MCF 10A (cell line): ENCODE measurements around the gene TAOK3. TPM values are rescaled to one million over a fixed set of nuclear protein-coding genes. Genes with fewer than 3 reads are reported as not detected.

ENCODE experiments used
- BruUV-seq: library from RNA; stranded (reverse); fragments of 400-500 nt; replicated peaks from 2 replicates; lab custom pipeline; 2021; lab: Mats Ljungman, UMichigan
- CTCF ChIA-PET: fragments of 300-600 bp; sonication (Branson Sonifier 250); formaldehyde crosslinking; extraction: SDS; loops from one replicate; lab custom pipeline; 2021; ENCODE audit warnings: antibody characterized with exemption, inconsistent platforms; lab: Yijun Ruan, JAX
- POLR2A ChIA-PET: fragments of 300-600, 350-650 bp; sonication (Branson Sonifier 250); formaldehyde crosslinking; extraction: SDS; loops from one replicate; lab custom pipeline; 2020; ENCODE audit warnings: antibody characterized with exemption, inconsistent platforms; lab: Yijun Ruan, JAX
- DNase-seq: peaks from one replicate; pipeline ENCODE4 v3.0.0-alpha.2; 2018; ENCODE audit not compliant: unreplicated experiment
- H3K27ac Mint-ChIP-seq: one replicate; pipeline ENCODE4 v1.8.0; 2022; ENCODE audit warnings: mild to moderate bottlenecking, low read depth, mixed read lengths; ENCODE audit not compliant: unreplicated experiment
- H3K27me3 Mint-ChIP-seq: one replicate; pipeline ENCODE4 v1.8.0; 2022; ENCODE audit warnings: mixed read lengths; ENCODE audit not compliant: insufficient read depth, unreplicated experiment
- H3K36me3 Mint-ChIP-seq: one replicate; pipeline ENCODE4 v1.8.0; 2022; ENCODE audit warnings: mild to moderate bottlenecking, moderate library complexity, mixed read lengths; ENCODE audit not compliant: insufficient read depth, unreplicated experiment
- H3K4me1 Mint-ChIP-seq: one replicate; pipeline ENCODE4 v1.8.0; 2022; ENCODE audit warnings: mixed read lengths; ENCODE audit not compliant: insufficient read depth, unreplicated experiment
- H3K4me3 Mint-ChIP-seq: one replicate; pipeline ENCODE4 v1.8.0; 2022; ENCODE audit warnings: mild to moderate bottlenecking, moderate library complexity, mixed read lengths; ENCODE audit not compliant: unreplicated experiment
- H3K9me3 Mint-ChIP-seq: one replicate; pipeline ENCODE4 v1.8.0; 2022; ENCODE audit warnings: mixed read lengths; ENCODE audit not compliant: unreplicated experiment
- CTCF ChIP-seq: fragments of 200-600 bp; IDR thresholded peaks from one replicate; pipeline ENCODE4 v1.8.0; 2022; ENCODE audit warnings: antibody characterized with exemption, mild to moderate bottlenecking; ENCODE audit not compliant: unreplicated experiment
- intact Hi-C: fragments of 100-400 bp; cut with micrococcal nuclease; formaldehyde crosslinking; loops from 2 replicates; pipeline ENCODE4 v1.14.1; 2022
- total RNA-seq: library from RNA; stranded (reverse); gene quantifications from 2 replicates; pipeline ENCODE4 v1.2.3, GENCODE V29; 2022

TAOK3 gene
- total RNA-seq, 1 experiment from 2014 or later, result 28.6 TPM

- Mint-ChIP-seq H3K4me1 (peaks cover 22% of the 10 kb centered on the region), H3K4me3 (peak overlapping the region; percentile 63), H3K36me3 (no peaks in the 10 kb centered on the region), H3K9me3 (no peaks in the 10 kb centered on the region), H3K27ac (peak overlapping the region; percentile 80), H3K27me3 (no peaks in the 10 kb centered on the region)
- BruUV-seq, result no TSS peak
- ChIA-PET POLR2A (interaction anchor here (0.5 to 3.6 kb wide), 9 partner anchors 13 to 69 kb away, joined by 3 to 24 read pairs (median 7); partner anchors contain the start of genes SUDS3 and TAOK3), CTCF (interaction anchor here (0.6 to 2.5 kb wide), 10 partner anchors 8 to 389 kb away, joined by 3 to 11 read pairs (median 4); partner anchors contain the start of gene SUDS3)
- TF ChIP-seq CTCF, result no peak
- DNase-seq, result peak; percentile 90
- intact Hi-C loops, result loop anchor here (1.0 to 5.0 kb wide), 3 partner anchors 50 to 120 kb away; no protein-coding TSS in a partner anchor
Measured at GRCh38 chr12:118307069-118307954, 65.4 kb downstream of the TAOK3 start.

GRCh38 chr12:118304093-118304492 lies 68.6 kb downstream of the TAOK3 start:
- H3K36me3 Mint-ChIP-seq, result peaks cover 6% of the 10 kb centered on the region
- ChIA-PET CTCF (no interaction called here), POLR2A (no interaction called here)
- no TSS peak for BruUV-seq
- TF ChIP-seq CTCF, result no peak
- no peaks in the 10 kb centered on the region for H3K9me3 Mint-ChIP-seq
- no peak overlapping the region for H3K27ac Mint-ChIP-seq
- DNase-seq, result no peak
- no peaks in the 10 kb centered on the region for H3K27me3 Mint-ChIP-seq
- peaks cover 21% of the 10 kb centered on the region for H3K4me1 Mint-ChIP-seq
- intact Hi-C loops, result no loop called here
- H3K4me3 Mint-ChIP-seq, result no peak overlapping the region

- ChIA-PET CTCF (no interaction called here), POLR2A (no interaction called here)
- no peak for TF ChIP-seq CTCF
- H3K4me3 Mint-ChIP-seq, result no peak overlapping the region
- H3K27ac Mint-ChIP-seq, result peak overlapping the region; percentile 84
- no peaks in the 10 kb centered on the region for H3K9me3 Mint-ChIP-seq
- BruUV-seq, result no TSS peak
- intact Hi-C loops, result no loop called here
- peaks cover 6% of the 10 kb centered on the region for H3K36me3 Mint-ChIP-seq
- peak; percentile 85 for DNase-seq
- H3K4me1 Mint-ChIP-seq, result peaks cover 18% of the 10 kb centered on the region
- no peaks in the 10 kb centered on the region for H3K27me3 Mint-ChIP-seq
Measured at GRCh38 chr12:118302053-118302452, 70.7 kb downstream of the TAOK3 start.

- no TSS peak for BruUV-seq
- no peak for DNase-seq
- peaks cover 17% of the 10 kb centered on the region for H3K4me1 Mint-ChIP-seq
- no peaks in the 10 kb centered on the region for H3K9me3 Mint-ChIP-seq
- H3K27me3 Mint-ChIP-seq, result no peaks in the 10 kb centered on the region
- peaks cover 6% of the 10 kb centered on the region for H3K36me3 Mint-ChIP-seq
- TF ChIP-seq CTCF, result no peak
- no peak overlapping the region for H3K4me3 Mint-ChIP-seq
- ChIA-PET CTCF (interaction anchor here (0.8 to 1.6 kb wide), 5 partner anchors 10 to 117 kb away, joined by 3 to 5 read pairs (median 4); no protein-coding TSS in a partner anchor), POLR2A (interaction anchor here (1.1 kb wide), 3 partner anchors 15 to 57 kb away, joined by 3 read pairs; no protein-coding TSS in a partner anchor)
- intact Hi-C loops, result no loop called here
- H3K27ac Mint-ChIP-seq, result no peak overlapping the region
Measured at GRCh38 chr12:118299791-118300460, 72.8 kb downstream of the TAOK3 start.
